DND-41 (cell line): ENCODE measurements around the gene OR13F1.
"Not testable (repeated sequence)": the region's sequence is repeated elsewhere in the genome, so short reads cannot be mapped to it uniquely, and the experiment has no call there.

Experiments used
- ATAC-seq: fragments of 200-7000 bp; cut with Tn5 transposase; 3 replicates; pipeline ENCODE4 v1.9.1; 2021; ENCODE audit warnings: low read depth; ENCODE audit not compliant: insufficient read depth
- DNase-seq: peaks from one replicate; pipeline ENCODE4 v3.0.0-alpha.2; 2020
- H2AFZ ChIP-seq: 2 replicates; pipeline ENCODE4 v1.6.0; 2012; ENCODE audit warnings: low read depth, low read length
- H3K27ac ChIP-seq: 2 replicates; pipeline ENCODE4 v1.5.1; 2012; ENCODE audit warnings: low read length, inconsistent platforms
- H3K27me3 ChIP-seq: fragments of 200-600 bp; sonication (generic); 2 replicates; pipeline ENCODE4 v1.6.0; 2012; ENCODE audit warnings: low read length, mild to moderate bottlenecking, inconsistent platforms; ENCODE audit not compliant: insufficient read depth, poor library complexity
- H3K36me3 ChIP-seq: 2 replicates; pipeline ENCODE4 v1.5.1; 2012; ENCODE audit warnings: low read length, inconsistent platforms; ENCODE audit not compliant: insufficient read depth
- H3K4me1 ChIP-seq: 2 replicates; pipeline ENCODE4 v1.5.1; 2012; ENCODE audit warnings: mild to moderate bottlenecking, low read length; ENCODE audit not compliant: insufficient read depth
- H3K4me2 ChIP-seq: 2 replicates; pipeline ENCODE4 v1.6.0; 2012; ENCODE audit warnings: mild to moderate bottlenecking, moderate library complexity, low read length, inconsistent platforms; ENCODE audit not compliant: insufficient read depth
- H3K4me3 ChIP-seq, 2 experiments: fragments of 200-600 bp in 1 of 2; shearing (Covaris generic) in 1 of 2; 2 replicates each; pipeline ENCODE4 v1.5.1; 2012 to 2016; ENCODE audit warnings: inconsistent platforms in 2 of 2, low read length in 2 of 2, mild to moderate bottlenecking in 2 of 2, low read depth in 1 of 2, moderate library complexity in 1 of 2
- H3K79me2 ChIP-seq: 2 replicates; pipeline ENCODE4 v1.6.0; 2012; ENCODE audit warnings: low read length, inconsistent platforms; ENCODE audit not compliant: insufficient read depth
- H3K9ac ChIP-seq: 2 replicates; pipeline ENCODE4 v1.6.0; 2012; ENCODE audit warnings: low read depth, mild to moderate bottlenecking, inconsistent platforms, low read length, moderate library complexity
- H3K9me3 ChIP-seq: 2 replicates; pipeline ENCODE4 v1.5.1; 2012; ENCODE audit warnings: low read length, moderate library complexity, mild to moderate bottlenecking, inconsistent platforms; ENCODE audit not compliant: insufficient read depth, severe bottlenecking
- H4K20me1 ChIP-seq: 2 replicates; pipeline ENCODE4 v1.6.0; 2012; ENCODE audit warnings: low read length; ENCODE audit not compliant: insufficient read depth
- EZH2 ChIP-seq: IDR thresholded peaks from 3 replicates; pipeline ENCODE4 v1.6.1; 2012; ENCODE audit warnings: borderline replicate concordance, low read depth, mild to moderate bottlenecking, moderate library complexity, low read length, inconsistent platforms; ENCODE audit not compliant: severe bottlenecking
- TF ChIP-seq, protein P1 (sequence below): IDR thresholded peaks from 2 replicates; pipeline ENCODE4 v1.5.1; 2012; ENCODE audit warnings: borderline replicate concordance, low read length, moderate library complexity, mild to moderate bottlenecking; ENCODE audit not compliant: poor library complexity, severe bottlenecking; ENCODE audit errors: extremely low read depth

The OR13F1 gene

GRCh38 chr9:104503440-104503839 lies 623 bp upstream of the OR13F1 start:
- DNase-seq = no peak
- no peaks in the 10 kb centered on the region for H3K79me2 ChIP-seq
- H3K4me3 ChIP-seq = no peak overlapping the region
- no peak overlapping the region for H3K9ac ChIP-seq
- H3K4me1 ChIP-seq = no peaks in the 10 kb centered on the region
- no peak overlapping the region for H3K4me2 ChIP-seq
- H2AFZ ChIP-seq = no peak overlapping the region
- no peaks in the 10 kb centered on the region for H3K9me3 ChIP-seq
- TF ChIP-seq, protein P1, sequence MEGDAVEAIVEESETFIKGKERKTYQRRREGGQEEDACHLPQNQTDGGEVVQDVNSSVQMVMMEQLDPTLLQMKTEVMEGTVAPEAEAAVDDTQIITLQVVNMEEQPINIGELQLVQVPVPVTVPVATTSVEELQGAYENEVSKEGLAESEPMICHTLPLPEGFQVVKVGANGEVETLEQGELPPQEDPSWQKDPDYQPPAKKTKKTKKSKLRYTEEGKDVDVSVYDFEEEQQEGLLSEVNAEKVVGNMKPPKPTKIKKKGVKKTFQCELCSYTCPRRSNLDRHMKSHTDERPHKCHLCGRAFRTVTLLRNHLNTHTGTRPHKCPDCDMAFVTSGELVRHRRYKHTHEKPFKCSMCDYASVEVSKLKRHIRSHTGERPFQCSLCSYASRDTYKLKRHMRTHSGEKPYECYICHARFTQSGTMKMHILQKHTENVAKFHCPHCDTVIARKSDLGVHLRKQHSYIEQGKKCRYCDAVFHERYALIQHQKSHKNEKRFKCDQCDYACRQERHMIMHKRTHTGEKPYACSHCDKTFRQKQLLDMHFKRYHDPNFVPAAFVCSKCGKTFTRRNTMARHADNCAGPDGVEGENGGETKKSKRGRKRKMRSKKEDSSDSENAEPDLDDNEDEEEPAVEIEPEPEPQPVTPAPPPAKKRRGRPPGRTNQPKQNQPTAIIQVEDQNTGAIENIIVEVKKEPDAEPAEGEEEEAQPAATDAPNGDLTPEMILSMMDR = no peak
- TF ChIP-seq EZH2 = no peak
- H3K27ac ChIP-seq = no peak overlapping the region
- H3K36me3 ChIP-seq = no peaks in the 10 kb centered on the region
- H3K27me3 ChIP-seq = no peaks in the 10 kb centered on the region
- no peaks in the 10 kb centered on the region for H4K20me1 ChIP-seq
- no peak for ATAC-seq

DNA sequence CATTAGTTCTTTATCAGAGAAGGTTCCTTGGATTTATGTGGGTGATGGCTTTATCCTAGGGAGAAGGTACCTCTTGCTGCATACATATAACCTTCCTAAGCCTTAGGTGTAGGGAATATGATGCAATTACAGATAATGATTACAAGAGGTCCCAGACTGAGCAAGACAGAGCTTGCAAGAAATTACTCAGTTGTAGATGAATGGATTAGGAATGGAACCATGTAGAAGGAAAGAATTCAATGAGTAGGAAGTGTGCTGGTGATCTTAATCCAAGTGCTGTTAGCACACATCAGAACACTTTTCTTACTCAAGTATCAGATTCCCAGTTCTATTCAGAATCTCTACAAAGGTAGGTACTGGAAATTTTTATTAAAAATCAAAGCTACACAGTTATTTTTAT lies 2.5 kb downstream of the OR13F1 start:
- Histone ChIP-seq H3K9ac (no peak overlapping the region), H3K9me3 (no peaks in the 10 kb centered on the region), H3K4me1 (no peaks in the 10 kb centered on the region), H2AFZ (no peak overlapping the region), H3K36me3 (no peaks in the 10 kb centered on the region), H3K27ac (no peak overlapping the region), H4K20me1 (no peaks in the 10 kb centered on the region), H3K4me3 (no peak overlapping the region), H3K79me2 (no peaks in the 10 kb centered on the region), H3K27me3 (no peaks in the 10 kb centered on the region), H3K4me2 (no peak overlapping the region)
- DNase-seq = no peak
- TF ChIP-seq, protein P1 = no peak
- TF ChIP-seq EZH2 = no peak
- ATAC-seq = no peak

DNA sequence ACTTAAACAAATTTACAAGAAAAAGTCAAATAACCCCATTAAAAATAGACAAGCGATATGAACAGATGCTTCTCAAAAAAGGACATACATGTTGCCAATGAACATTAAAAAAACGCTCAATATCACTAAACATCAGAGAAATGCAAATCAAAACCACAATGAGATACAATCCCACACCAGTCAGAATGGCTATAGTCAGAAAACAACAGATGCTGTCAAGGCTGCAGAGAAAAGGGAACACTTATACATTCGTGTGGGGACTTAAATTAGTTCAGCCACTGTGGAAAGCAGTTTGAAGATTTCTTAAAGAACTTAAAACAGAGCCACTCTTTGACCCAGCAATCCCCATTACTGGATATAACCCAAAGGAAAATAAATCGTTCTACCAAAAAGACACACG lies 10.8 kb downstream of the OR13F1 start:
- Histone ChIP-seq H3K79me2 (no peaks in the 10 kb centered on the region), H3K27ac (no peak overlapping the region)

DNA sequence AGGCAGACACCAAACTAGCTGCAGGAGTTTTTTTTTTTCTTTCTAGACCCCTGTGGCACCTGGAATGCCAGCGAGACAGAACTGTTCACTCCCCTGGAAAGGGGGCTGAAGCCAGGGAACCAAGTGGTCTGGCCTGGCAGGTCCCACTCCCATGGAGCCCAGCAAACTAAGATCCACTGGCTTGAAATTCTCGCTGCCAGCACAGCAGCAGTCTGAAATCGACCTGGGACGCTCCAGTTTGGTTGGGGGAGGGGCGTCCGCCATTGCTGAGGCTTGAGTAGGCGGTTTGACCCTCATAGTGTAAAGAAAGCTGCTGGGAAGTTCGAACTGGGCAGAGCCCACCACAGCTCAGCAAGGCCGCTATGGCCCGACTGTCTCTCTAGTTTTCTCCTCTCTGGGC lies 16.2 kb downstream of the OR13F1 start:
- ATAC-seq, H2AFZ ChIP-seq, H3K9ac ChIP-seq, H3K27me3 ChIP-seq, H4K20me1 ChIP-seq, H3K79me2 ChIP-seq, H3K4me3 ChIP-seq, H3K27ac ChIP-seq, DNase-seq, H3K36me3 ChIP-seq, H3K4me1 ChIP-seq, H3K9me3 ChIP-seq, H3K4me2 ChIP-seq: not testable (repeated sequence)

More for the DNA sequence above, 10.8 kb downstream of the OR13F1 start:
- no peak for DNase-seq
- Histone ChIP-seq H3K27me3 (no peaks in the 10 kb centered on the region), H3K4me2 (no peak overlapping the region), H4K20me1 (no peaks in the 10 kb centered on the region), H3K9me3 (no peaks in the 10 kb centered on the region), H3K4me3 (no peak overlapping the region), H3K36me3 (no peaks in the 10 kb centered on the region), H3K4me1 (no peaks in the 10 kb centered on the region), H2AFZ (no peak overlapping the region), H3K9ac (no peak overlapping the region)
- ATAC-seq = no peak
- TF ChIP-seq, protein P1 = no peak
- no peak for TF ChIP-seq EZH2
